ENCODE data around the gene SPRED3.

The SPRED3 gene

GRCh38 chr19:38445362-38445761, 56.9 kb downstream of the SPRED3 start:
- no peak for DNase-seq (ENCODE audit: low read depth, low spot score)

- DNase-seq (ENCODE audit: low read depth, low spot score) = no peak
These were observed 59.7 kb downstream of the SPRED3 start for GRCh38 chr19:38448225-38448624.
